HG03066 (cell line): Measurements from ENCODE around the gene STARD10.

Source experiments
- ATAC-seq: cut with Tn5 transposase; IDR thresholded peaks from one replicate; pipeline ENCODE4 v1.9.1; 2021; ENCODE audit warnings: low read depth; ENCODE audit not compliant: unreplicated experiment

The STARD10 gene

DNA sequence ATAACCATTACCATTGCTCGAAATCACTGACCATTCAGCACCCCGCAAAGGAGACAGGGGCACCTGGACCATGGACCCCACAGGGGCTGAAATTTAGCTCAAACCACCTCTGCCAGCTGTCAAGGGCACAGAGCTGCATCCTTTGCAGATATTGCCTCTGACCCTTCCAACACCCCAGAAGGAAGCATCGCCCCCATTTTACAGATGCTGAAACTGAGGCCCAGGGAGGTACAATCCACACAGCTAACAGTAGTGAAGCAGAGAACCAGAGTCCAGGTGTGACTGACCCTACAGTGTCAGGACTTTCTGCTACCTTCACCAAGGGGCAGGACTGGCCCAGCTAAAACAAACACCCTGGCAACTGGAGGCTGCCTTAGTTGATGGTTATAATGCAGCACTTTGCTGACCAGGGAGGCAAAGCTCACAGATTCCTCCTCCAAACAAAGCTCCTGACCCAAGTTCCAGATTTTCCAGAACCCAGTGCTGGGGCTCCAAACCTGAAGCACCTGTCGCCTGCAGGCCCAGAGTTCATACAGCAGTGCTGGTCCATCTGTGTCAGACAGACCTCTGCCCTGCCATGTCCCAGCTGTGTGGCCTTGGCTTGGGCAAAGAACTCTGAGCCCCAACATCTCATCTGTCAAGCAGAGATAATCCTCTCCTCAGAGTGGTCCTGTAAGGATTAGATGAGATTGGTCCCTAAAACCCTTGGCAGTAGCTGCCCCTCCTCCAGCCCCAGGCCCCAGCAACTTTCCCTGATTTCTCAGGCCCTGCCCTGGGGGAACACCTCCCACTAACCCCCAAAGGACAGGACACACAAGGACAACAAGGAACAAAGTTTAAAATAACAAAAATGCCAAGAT is 26.4 kb downstream of the STARD10 start:
- ATAC-seq = no peak

DNA sequence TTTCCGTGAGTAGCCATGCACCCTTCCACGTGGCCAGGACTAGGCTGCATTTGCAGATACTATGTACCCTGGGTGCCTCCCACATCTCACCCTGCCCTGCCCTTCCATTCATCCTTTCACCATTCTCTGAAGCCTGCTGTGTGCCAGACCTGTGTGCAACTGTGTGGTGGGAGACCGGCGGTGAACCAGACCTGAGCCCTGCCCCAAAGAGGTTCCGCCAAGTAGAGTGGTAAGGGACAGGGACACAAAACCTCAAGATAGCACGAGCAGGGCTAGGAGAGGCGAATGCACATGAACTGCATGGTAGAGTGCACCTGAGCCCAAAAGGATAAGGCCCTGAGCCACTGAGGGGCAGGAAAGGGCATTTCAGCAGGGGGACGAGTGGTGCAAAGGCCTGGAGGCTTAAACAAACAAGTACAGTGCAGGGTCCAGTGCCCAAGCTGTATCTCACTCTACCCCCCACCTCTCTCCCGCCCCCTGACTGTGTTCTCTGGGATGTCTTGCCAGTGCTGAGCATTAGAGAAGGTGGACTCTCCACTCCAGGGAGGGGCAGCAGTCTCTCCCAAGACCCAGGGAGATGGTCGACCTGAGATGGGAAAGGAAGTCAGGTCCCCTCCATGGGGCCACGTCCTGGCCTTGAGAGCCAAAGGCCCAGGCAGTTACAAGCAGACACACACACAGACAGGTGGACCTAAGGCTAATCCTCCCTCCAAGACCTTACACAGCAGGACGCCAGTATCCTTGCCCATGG is 27.5 kb downstream of the STARD10 start:
- no peak for ATAC-seq

DNA sequence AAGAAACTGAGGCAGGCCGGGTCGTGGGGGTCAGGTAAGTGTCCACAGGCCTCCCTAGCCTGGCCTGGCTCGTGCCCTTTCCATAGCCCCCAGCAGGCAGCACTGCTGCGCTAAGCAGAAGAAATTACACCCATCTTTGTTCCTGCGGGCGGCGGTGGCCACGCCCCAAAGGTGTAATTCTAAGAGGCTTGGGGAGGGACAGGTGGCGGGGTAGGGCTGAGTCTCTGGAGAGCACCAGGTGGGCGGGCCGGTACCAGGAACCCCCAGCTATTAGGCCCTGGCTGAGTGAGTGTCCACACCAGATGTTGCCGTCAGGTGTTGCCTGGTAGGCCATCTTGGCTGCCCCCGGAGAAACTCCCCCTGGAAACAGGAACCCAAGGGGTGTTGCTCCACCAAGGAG is 29.3 kb downstream of the STARD10 start:
- no peak for ATAC-seq

DNA sequence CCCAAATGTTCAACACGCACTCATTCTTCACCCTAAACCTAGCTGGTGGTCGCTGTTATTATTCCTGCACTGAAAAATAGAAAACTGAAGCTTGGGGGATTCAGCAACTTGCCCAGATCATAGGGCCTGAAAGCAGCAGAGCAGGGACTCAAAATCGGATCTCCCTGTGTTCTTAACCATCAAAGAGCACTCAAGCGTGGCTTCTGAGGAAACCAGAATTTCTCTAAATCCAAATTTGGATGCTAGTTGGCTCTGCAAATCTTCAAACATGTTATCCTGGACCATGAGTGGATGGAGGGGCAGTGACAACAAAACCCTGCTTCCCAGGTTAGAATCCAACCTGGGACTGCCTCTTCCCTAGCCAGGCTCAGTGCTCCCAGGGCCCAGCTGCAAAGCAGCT is 30.0 kb downstream of the STARD10 start:
- ATAC-seq = no peak

DNA sequence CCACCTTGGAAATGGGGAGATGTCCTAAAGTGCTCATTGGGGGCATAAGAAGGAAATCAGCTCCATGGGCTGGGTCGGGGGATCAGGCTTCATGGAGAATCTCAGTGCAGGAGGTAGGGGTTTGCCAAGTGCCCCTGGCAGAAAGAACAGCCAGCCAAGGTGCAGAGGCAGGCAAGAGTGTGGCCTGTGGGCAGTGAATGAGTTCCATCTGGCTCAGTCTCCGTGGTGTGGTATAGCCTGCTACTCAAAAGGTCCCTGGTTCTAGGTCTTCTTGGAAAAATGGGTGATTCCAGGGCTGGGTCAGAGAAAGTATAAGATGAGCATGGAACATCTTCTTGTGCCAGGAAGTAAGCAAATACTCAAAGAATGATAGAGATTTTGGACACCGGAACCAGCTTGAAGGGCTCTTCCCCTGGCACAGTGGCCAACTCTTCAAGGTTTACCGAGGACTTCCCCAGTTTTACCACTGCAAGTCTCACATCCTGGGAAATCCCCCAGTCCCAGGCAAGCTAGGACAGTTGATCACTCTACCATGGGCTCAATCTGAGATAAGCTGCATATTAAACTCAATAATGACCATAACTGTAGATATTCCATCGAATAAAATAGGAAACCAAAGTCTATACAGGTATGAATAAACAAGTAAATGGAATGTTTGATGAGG is 31.1 kb downstream of the STARD10 start:
- ATAC-seq = no peak

DNA sequence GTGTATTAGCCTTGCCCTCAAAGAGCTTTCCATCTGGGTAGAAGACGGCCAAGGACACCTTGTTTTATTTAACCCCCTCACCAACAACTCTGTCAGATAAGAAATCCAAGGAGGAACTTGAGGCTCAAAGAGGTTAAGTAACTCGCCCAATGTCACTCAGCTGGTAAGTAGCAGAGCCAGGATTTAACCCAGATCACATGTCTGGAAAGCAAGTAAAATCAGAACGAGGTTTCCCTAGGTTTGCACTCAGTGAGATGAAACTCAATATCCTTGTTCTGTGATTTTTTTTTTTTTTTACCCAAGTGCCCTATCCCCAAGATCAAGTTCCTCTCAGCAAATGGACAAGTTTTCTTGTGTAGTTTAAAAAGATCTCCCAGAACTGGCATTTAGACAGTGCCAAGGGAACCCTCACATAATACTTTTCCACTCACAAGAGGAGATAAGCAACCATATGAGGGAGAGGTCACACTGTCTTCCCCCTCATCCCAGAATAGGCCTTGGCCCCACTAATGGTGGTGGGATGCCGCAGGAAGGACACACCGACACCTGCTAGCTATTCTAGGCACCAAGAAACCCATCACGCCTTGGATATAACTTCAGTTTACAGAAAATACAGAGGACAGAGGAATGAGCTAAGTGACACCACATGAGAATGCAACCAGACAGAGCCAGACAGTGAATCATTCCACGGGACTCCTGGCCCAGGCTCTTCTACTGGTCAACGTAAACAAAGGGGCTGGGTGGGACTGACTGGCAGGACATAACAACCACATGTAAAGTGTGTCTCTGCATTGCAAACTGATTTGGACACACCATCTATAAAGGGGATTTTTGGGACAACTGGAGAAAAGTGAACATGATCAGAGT is 33.1 kb downstream of the STARD10 start:
- no peak for ATAC-seq

DNA sequence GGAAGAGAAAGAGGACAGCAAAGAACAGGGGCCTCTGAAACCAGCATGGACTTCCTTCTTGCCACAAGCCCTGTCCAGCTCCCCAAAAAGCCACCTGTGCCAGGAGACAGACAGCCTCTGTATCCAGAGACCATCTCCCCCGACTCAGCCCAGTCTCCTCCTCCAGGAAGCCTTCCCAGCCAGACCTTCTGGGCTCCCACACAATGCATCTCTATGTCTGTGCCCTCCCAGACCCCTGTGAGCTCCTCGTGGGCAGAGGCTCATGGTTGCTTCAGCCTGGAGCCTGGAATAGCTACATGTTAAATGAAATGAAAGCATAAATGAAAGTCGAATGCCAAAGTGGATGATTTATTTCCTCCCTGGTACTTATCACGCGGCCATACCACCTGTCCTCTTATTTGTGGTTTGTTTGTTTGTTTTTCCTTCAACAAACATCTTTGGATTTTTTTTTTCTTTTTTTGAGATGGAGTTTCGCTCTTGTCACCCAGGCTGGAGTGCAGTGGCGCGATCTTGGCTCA is 34.3 kb downstream of the STARD10 start:
- ATAC-seq = no peak

DNA sequence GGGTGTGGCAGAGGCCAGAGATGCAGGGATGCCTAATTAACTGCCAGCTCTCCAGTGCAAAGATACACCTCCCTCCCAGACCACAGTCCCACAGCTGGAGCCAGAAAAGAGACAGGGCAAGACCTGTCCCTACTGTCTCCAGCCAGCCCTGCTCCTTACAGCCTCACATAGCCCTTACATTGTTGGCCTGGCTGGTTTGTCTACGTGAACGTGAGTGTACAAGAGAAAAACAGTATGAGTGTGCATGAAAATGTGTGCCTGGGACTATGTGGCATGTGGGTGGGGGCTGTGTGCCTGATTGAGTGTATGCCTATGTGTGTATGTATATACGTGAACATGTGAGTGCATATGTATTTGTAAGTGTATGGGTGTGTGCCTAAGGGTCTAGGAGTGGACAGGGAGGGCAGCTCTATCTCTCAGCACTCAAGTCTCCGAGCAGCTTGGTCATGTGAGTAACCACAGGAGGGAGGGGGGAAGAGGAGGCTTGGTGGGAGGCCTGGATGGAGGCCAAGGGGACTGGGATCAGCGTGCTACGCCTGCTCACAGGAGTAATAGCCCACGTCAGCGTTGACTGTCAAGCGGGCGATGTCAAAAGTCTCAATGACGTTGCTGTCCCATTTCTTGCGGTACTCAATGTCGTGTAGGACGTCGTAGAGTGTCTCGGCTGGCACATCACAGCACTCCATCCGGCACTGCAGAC is 35.0 kb downstream of the STARD10 start:
- ATAC-seq = no peak

DNA sequence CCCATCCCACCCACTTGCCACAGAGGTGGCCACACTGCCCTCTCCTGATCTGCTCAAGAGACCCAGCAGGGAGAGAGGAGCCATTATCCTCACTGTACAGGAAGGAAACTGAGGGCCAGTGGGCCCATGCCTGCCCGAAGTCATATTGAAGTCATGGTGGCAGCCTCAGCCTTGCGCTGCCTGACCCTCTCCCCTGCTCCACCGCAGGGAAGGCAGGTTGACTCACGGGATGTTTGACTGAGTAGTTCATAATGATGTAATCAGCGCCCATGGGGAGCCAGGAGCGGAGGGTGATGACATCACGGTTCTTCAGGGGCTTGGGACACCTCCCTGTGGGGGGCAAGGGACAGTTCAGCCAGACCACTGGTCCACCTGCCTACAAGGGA is 35.5 kb downstream of the STARD10 start:
- ATAC-seq = no peak

DNA sequence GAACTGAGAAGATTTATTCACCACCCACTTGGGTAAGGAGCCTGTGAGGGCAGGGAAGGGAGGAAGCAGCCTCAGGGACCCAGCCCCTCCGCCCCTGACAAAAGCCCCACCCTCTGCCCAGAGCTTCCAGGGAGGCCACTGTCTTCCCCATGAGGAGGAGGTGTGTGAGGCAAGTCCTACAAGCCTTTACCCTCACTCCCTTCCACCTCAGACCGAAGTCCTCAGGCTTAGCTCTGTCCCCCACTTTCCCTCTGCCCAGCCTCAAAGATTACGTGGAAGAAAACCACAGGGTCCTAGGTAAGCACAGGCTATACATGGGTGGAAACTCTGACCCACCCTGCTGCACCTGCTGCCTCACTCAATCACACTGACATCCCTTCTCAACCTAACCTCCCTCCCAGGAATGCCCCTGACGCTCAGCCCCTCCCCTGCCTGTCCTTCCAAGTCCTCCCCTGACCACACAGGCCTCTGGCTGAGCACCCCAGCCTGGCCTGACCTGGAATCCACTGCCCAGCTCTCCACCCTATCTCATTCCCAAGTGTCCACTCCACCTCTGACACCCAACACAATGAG is 38.0 kb downstream of the STARD10 start:
- no peak for ATAC-seq

DNA sequence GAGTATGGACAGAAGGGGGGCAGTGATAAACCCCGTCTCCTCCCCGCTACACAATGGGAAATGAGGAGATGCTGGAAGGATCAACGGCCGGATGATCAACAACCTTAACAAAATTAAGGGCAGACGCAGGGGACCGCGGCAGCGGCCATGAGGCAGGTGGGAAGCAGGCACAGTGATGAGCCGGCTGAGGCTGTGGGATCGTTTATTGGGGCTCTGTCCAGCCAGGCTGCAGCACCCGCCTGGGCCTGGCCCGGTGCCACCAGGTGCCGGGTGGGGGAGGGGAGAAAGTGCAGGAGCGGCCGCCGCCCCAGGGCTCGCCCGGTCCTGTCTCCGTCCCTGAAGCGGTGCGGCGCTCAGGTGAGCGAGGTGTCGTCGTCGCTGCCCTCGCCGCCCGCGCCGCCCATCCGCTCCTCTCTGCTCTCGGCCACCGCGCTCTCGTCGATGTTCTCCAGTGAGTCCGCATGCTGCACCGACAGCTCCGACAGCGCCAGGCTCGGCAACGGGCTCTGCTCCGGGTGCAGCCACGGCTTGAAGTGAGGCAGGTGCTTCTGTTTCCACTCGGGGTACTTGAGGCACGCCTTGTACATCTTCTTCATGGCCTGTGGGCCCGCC is 39.2 kb downstream of the STARD10 start:
- ATAC-seq = no peak

DNA sequence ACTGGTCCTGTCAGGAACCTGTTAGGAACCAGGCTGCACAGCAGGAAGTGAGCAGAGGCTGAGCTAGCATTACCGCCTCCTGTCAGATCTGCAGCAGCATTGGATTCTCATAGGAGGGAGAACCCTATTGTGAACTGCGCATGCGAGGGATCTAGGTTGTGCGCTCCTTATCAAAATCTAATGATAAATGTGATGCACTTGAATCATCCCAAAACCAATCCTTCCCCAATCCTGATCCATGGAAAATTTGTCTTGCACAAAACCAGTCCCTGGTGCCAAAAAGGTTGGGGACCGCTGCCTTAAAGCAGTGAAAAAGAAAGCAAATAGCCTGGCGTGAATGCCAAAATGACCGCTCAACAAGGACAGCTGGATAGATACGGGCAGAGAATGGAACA is 39.7 kb downstream of the STARD10 start:
- no peak for ATAC-seq

DNA sequence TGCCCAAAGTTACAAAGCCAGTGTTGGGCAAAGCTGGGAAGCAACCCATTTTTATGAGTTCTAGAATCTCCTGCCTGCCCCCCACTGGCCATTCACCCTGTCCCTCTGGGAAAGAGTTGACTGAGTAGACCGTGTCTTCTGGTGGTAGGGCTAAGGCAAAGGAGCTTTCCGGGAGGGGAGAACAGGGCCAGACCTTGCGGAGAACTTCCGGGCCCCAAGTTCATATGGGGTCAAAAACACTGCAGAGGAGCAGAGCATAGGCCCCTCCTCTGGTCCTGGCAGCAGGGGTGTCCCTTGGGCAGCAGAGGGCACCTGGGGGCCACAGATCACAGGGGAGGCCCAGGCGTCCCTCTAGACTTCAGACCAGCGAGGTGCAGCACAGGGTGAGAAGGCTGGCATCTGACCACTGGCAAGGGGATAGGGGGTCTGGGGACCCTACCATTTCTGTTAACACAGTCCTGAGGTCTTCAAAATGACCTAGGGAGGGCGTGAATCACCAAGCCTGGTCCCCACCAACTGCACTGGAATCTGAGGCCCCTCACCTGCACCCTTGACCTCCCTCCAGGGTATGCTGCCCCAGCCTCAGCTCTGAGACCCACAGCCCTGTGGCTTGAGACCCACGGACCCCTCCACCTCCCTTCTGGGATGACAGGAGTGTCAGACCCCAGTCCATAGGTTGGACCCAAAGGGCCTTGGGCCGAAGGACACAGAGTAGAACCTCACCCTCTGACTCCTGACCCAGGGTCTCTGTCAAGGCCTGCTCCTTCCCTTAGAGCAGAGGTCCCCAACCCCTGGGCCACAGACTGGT is 40.3 kb downstream of the STARD10 start:
- no peak for ATAC-seq

DNA sequence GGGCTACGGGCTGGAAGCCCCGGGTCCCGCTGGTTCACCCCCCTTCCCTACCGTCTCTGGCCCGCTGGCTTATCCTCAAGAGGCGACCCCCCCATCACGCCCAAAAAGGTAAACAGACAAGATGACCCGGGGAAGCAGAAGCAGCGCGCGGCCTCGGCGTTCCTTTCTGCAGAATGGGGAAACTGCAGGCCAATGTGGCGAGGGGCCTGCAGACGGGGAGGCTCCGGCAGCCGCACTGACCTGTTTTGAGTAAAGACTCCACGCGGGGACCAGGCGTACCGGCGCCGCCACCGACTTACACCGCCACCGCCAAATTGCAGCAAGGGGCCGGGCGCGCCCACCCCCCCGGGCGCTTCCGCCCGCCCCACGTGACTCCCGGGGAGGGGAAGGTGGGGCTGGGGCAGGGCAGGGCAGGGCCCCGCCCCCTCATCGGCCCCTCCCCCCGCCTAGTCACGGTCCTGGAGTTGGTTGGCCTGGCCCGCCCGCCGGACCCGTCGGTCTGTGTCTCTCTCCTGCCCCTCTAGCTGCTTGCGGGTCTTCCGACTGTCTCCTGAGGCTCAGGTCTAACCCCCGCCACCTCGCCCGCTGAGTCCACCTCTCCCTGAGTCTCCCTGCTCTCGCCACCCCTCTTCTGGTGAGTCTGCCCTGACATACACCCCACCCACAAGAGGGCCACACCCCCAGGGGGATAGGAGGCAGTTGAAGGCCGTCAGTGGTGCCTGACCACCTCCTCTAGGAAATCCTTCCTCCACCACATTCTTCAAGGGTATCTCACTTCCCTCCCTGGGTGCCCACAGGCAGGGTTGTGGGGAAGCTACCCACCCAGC is 41.5 kb downstream of the STARD10 start, which contains the start of gene ARAP1:
Gene ARAP1 (minus strand): TSS at position 321 of the 827 bp plus-strand sequence. CDS start 25,280 bp downstream, outside the sequence.
- peak; percentile 69 for ATAC-seq

DNA sequence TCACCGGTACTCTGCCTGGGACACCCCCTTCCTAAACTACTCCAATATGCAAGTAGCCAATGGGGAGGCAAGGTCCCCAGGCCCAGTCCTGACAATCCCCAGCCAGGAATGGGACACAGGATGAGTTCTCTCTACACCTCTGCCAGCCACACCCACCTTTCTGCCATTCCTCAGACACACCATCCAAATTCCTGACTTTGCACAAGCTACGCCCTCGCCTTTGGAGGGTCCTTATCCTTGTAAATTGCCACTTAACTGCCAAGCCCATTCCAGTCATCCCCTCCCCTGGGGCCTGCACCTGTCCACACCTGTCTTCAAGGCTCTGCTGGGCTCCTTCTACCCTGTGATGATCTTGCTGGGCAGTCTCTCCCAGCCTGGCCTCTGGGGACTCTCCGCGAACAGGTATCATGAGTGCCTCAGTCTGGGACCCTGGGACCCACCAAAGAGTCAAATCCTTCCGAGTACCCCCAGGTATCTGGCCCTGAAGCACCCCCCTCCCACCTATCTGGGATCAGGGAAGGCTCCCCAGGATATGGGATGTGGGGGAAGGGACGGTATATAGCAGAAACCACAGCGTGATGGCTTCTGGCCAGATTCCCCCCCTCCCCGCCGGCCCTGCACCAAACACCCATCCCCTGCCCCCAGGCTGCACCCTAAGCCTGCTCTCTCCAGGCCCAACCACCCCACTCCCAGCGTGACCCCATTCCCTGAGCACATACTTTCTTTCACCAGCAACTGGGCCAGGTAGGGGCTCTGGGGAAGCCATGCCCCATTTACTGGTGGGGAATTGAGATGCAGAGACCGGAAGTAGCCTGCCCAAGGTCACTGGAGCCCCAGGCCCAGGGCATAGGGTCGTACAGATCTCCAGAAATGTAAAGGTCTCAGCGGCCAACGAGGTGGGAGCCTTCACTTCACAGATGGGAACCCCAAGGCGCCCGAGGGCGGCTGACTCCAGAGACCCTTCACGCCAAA is 42.4 kb downstream of the STARD10 start:
- peak; percentile 10 for ATAC-seq

DNA sequence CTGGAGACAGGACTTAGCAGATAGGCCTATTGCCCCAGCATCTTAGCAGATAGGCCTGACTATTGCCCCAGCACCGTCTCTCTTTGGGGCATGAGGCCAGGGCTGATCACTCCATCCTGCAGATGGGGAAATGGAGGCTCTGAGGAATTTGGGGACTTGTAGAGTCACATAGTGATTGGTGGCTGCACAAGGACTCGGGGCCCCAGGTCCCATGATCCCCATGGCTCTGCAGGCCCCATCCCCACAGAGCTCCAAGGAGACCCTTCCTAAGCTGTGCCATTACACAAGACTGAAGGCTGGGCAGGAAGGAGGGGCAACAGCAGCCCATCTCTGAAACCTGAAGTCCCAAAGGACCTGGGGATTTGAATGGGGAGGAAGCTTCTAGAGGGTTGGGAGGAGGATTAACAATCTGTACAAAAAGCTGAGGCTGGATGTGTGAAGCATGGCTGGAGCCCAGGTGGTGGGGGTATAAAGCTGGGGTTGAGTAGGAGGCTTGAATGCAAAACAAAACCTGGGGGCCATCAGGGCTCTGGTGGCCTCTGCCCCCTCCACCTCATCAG is 43.2 kb downstream of the STARD10 start:
- no peak for ATAC-seq
